AG09319 (cell line): Measurements from ENCODE around the gene POLR2C.
A peak's percentile ranks its signal among the peaks of the same experiment; 100 is the strongest.

Experiments used
- DNase-seq: peaks from one replicate; pipeline ENCODE4 v3.0.0-alpha.2; 2010; ENCODE audit warnings: low read depth; ENCODE audit errors: extremely low read depth
- TF ChIP-seq, protein P1 (sequence below): IDR thresholded peaks from 2 replicates; pipeline ENCODE4 v1.5.1; 2011; ENCODE audit warnings: low read depth, mild to moderate bottlenecking, inconsistent platforms, low read length, moderate library complexity

The POLR2C gene

DNA sequence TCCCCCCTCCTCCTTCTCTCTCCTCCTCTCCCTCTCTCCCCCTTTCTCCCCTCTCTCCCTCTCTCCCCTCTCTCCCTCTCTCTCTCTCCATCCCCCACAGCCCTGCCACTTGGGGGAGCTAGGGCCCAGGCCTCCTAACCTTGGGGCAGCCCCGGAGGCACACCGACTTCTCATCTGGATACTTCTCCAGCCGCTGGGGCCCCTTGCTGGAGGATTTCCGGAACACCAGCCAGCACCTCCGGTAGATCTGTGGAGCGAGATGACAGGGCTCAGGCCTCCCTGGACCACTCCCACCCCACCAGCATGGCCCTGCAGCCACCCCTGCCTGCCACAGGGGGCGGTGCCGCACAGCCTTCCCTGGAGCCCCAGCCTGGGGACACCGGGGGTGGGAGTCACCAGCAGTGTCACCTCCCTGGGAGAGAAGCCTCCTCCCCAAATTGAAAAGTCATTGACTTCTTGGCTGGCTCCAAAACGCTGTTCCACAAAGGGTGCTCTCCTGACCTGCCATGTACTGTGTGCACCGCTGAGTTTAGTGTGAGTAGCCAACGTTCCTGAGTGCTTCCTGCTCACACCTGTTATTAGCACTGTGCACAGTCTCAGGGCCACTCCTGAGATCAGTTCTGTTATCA, 13.3 kb downstream of the POLR2C start:
- no peak for DNase-seq
- TF ChIP-seq, protein P1, sequence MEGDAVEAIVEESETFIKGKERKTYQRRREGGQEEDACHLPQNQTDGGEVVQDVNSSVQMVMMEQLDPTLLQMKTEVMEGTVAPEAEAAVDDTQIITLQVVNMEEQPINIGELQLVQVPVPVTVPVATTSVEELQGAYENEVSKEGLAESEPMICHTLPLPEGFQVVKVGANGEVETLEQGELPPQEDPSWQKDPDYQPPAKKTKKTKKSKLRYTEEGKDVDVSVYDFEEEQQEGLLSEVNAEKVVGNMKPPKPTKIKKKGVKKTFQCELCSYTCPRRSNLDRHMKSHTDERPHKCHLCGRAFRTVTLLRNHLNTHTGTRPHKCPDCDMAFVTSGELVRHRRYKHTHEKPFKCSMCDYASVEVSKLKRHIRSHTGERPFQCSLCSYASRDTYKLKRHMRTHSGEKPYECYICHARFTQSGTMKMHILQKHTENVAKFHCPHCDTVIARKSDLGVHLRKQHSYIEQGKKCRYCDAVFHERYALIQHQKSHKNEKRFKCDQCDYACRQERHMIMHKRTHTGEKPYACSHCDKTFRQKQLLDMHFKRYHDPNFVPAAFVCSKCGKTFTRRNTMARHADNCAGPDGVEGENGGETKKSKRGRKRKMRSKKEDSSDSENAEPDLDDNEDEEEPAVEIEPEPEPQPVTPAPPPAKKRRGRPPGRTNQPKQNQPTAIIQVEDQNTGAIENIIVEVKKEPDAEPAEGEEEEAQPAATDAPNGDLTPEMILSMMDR = no peak; the same call in none of the 2 replicates

DNA sequence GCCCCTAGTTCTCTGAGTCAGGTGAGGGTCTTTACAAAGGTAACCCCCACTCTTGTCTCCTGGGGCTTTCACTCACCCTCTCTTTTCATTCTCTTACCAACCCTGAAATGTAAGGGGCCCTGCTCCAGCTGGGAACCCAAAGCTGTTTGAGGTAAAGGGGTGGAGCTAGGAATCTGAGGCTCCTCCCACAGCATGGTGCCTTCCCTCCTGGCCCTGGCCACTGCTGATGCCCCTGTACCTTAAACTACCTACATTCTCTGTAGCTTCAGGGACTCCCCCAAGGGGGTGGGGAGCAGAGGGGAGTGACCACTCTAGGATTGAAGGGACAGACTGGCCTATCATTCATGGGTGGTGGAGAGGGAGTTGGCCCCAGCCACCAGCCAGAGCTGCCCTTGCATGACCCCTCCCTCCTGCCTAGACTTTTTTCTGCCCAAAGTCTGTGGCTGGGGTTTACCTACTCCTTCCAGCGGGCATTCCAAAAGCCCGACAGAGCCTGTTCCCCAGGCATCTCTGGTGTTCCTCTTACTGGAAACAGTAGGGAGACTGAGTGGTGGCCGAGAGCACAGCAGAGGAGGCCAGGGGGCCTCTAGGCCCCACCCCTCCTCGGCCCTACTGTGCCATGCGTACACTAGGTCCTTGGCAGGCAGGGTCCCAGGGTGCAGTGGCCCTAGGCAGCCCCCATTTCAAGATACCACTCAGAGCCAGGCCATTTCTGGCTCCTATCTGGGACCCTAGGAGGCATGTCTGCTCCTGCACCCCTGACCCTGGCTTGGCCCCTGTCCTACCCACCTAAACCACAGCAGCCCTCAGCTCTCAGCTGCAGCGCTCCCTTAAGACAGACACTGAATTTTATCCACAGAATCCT, 14.3 kb downstream of the POLR2C start:
- DNase-seq = no peak
- TF ChIP-seq, protein P1 = no peak

DNA sequence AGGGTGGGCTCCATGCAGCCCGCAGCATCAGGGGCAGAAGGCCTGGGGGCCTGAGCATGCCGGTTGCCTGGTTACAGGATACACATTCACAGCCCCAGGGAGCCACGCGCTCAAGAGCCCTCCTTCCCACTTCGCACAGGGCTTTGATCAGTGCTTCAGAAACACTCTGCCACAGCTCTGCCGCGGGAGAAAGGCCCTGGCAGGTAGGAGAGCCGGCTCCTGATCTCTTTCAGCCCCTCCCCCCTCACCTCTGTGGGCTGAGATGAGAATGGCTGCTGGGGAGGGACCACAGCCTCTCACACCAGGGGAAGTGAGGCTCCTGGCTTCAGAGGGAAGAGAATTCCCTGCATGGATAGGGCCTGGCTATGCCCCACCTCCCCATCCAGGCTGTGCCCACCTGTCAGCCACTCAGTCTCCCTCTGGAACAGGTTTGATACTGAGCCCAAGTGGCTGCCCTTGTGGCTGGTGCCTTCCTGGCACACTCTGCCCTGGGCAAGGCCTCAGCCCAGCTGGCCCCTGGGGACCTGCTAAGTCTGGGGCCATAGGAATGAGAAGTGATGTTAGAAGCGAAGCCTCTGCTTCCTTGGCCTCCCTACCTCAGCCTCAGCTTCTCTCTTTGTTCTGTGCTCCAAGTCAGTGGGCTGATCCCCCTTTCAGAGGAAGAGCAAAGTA, 15.2 kb downstream of the POLR2C start:
- TF ChIP-seq, protein P1 = no peak
- no peak for DNase-seq

DNA sequence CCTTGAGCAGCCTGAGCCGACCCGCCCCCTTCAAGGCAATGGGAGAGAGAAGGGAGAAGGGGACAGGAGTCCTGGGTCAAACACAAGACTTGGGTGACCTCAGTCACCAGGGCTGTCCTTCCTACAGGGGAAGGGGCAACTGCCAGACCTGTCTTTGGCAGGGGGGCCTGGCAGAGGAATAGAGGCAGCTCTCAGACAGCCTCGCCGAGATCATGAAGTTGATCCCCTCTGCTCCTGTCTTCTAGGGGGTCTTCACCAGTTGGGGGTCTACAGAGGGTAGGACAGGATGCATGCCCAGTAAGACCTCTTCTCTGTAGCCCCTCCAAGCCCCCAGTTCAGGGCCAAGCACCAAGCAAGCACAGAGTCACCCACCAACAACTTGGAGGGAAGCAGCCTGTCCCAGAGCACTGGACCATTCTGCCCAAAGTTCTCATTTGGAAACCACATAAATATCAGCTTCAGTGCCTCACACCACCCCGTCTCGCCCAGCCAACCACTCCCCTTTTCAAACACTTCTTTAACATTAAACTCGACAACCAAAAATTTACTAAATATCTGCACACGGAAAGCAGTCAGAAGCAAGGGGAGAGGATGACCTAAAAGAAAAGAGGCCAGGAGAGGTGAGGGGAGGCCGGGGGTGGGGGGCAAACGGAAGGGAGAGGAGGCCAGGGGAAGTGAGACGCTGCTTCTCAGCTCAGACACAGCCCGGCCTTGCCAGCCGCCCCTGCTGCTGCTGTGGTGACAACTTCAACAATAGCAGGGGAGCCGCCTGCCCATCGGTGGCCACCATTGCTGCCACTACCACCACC, 16.1 kb downstream of the POLR2C start:
- TF ChIP-seq, protein P1 = no peak
- DNase-seq = no peak

DNA sequence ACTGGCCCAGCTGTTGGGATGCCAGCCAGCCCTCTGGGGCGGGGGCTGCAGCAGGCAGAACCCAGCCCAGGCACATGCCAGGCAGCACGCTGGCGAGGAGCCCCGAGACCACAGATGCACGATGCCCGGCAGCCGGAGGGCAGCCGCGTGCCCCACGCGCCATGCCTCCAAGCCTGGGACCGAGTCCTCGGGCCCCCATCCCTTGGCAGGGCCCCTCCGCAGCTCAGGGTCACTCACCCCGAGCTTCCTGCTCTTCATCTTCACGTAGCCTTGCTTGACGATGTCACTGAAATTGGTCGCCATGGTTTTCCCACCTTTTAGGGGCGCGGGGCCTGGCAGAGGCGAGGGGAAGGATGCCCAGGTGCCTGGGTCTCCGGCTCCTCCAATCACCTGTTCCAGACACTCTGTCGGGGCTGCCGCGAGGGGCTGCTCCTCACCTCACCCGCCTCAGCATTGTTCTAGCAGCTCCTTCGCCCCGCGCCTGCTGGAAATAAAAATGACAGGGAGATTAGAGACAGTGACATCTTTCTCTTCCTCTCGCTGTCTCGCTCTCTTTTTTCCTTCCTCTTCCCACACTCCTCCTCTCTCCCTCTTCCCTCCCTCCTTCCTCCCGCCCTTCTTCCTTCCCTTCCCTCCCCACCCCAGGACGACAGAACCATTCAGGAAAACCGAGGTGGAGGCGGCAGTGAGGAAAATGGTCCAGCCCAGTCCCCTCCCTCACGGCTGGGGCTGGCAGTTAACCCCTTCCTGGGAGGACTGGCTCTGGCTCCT, 16.9 kb downstream of the POLR2C start:
- TF ChIP-seq, protein P1 = no peak
- DNase-seq = peak; percentile 27

DNA sequence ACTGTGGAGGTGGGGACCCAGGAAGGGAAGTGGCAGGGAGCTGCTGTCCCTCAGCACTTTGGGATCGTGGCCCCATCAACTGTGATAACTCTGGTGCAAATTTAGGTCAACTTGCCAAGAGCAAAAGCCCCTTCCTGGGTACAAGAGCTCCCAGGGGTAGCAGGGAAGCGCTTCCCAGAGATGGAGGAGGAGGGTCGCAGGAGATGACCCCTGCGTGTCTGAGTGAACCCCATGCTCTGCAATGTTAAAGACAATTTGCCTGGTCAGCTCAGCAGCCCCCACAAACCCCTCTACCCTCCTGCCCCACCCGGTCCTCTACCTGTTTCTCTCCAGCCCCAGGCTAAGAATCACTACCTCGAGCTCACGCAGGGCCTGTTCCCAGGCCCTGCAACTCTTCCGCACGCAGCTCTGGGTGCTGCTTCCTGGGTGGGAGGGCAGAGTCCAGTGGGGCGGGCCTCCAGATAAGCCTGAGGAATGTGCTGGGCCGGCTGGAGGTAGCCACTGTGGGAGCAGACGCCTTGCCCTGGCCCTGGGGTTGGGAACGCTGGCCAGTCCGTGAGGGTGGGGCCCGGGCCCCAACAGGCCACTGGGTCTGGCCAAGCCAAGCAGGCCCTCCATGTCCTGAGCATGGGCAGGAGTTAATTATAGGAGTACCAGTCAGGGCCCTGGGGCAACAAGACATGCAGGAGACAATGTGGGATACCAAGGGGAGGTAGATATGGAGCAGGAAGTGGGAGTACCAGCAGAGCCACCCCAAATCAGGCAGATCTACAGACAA, 17.7 kb downstream of the POLR2C start:
- peak; percentile 15 for DNase-seq
- TF ChIP-seq, protein P1 = no peak
